ENCODE measurements around the gene NEU4.

DNA sequence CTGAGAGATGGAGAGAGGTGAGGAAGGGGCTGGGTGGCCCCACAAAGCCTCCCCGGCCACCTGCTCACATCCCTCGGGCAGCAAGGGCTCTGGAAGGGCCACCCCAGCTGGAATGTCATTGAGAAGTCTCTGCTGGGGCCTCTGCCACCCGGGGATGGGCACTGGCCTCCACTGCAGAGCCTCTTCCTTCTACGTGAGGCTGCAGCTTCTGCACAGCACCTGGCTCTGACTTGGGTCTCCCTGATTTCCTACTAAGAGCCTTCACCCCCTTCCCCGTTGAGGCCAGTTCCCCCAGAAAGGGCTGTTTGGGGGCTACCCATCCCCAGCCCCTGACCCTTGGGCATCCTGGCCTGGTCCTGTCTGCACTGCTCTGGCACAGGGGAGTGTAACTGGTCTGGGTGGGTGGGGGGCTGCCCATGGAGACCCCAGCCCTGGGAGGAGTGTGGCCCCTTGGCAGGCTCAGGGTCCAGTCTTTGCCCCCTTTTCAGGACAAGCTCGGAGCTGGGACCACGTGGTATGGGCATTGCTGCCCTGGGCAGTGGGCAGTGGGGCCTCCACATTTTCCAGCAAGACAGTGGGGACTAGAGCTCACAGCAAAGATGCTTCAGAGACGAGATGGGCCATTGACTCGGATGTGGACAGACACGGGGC, 44.1 kb downstream of the NEU4 start:
- TF ChIP-seq POLR2AphosphoS5 (IDR thresholded peaks at IDR 0.05; ENCODE audit: low read depth, low read length) = no peak
- TF ChIP-seq SIN3A (IDR thresholded peaks at IDR 0.05; ENCODE audit: borderline replicate concordance, insufficient read depth, low read length) = no peak
- TF ChIP-seq FOXP2 (optimal IDR thresholded peaks at IDR 0.05; ENCODE audit: borderline replicate concordance, extremely low read depth, extremely low read length, insufficient read depth) = no peak

All from PFSK-1 (cell line).